KOPT-K1 (cell line): Measurements from ENCODE around the gene PDCD6IP.

Source experiments
- H3K27ac ChIP-seq: fragments of 200-600 bp; sonication (generic); 2 replicates; pipeline ENCODE4 v1.5.1; 2016; ENCODE audit warnings: antibody characterized with exemption, mild to moderate bottlenecking, low read depth, low read length; ENCODE audit not compliant: poor library complexity, severe bottlenecking
- H3K36me3 ChIP-seq: fragments of 200-600 bp; sonication (generic); 2 replicates; pipeline ENCODE4 v1.5.1; 2017; ENCODE audit warnings: antibody characterized with exemption, mild to moderate bottlenecking, low read length, moderate library complexity; ENCODE audit not compliant: insufficient read depth
- H3K9me3 ChIP-seq: fragments of 200-600 bp; sonication (generic); 2 replicates; pipeline ENCODE4 v1.5.1; 2017; ENCODE audit warnings: antibody characterized with exemption, low read length, mild to moderate bottlenecking; ENCODE audit not compliant: insufficient read depth, poor library complexity, severe bottlenecking

Gene PDCD6IP

GRCh38 chr3:33884701-33885100 lies 86.3 kb downstream of the PDCD6IP start:
- Histone ChIP-seq H3K36me3 (no peaks in the 10 kb centered on the region), H3K27ac (no peak overlapping the region), H3K9me3 (no peaks in the 10 kb centered on the region)

GRCh38 chr3:33885496-33885895 lies 87.1 kb downstream of the PDCD6IP start:
- Histone ChIP-seq H3K9me3 (no peaks in the 10 kb centered on the region), H3K27ac (no peak overlapping the region)

GRCh38 chr3:33886015-33886414 lies 87.6 kb downstream of the PDCD6IP start:
- no peaks in the 10 kb centered on the region for H3K36me3 ChIP-seq
- H3K27ac ChIP-seq: no peak overlapping the region
- no peaks in the 10 kb centered on the region for H3K9me3 ChIP-seq

More at GRCh38 chr3:33885496-33885895, 87.1 kb downstream of the PDCD6IP start:
- H3K36me3 ChIP-seq: no peaks in the 10 kb centered on the region

GRCh38 chr3:33887478-33887877 lies 89.0 kb downstream of the PDCD6IP start:
- H3K27ac ChIP-seq: no peak overlapping the region
- H3K36me3 ChIP-seq: no peaks in the 10 kb centered on the region
- no peaks in the 10 kb centered on the region for H3K9me3 ChIP-seq

- H3K27ac ChIP-seq: no peak overlapping the region
- H3K36me3 ChIP-seq: no peaks in the 10 kb centered on the region
- H3K9me3 ChIP-seq: no peaks in the 10 kb centered on the region
Measured at GRCh38 chr3:33889394-33890039, 91.1 kb downstream of the PDCD6IP start.

GRCh38 chr3:33892655-33893054 lies 94.2 kb downstream of the PDCD6IP start:
- Histone ChIP-seq H3K27ac (no peak overlapping the region), H3K9me3 (no peaks in the 10 kb centered on the region), H3K36me3 (no peaks in the 10 kb centered on the region)

- no peak overlapping the region for H3K27ac ChIP-seq
- H3K9me3 ChIP-seq: no peaks in the 10 kb centered on the region
Measured at GRCh38 chr3:33895658-33896057, 97.2 kb downstream of the PDCD6IP start.

GRCh38 chr3:33897306-33897705 lies 98.9 kb downstream of the PDCD6IP start:
- H3K9me3 ChIP-seq: no peaks in the 10 kb centered on the region
- no peak overlapping the region for H3K27ac ChIP-seq
- no peaks in the 10 kb centered on the region for H3K36me3 ChIP-seq

More at GRCh38 chr3:33895658-33896057, 97.2 kb downstream of the PDCD6IP start:
- H3K36me3 ChIP-seq: no peaks in the 10 kb centered on the region

GRCh38 chr3:33898901-33899300 lies 100.5 kb downstream of the PDCD6IP start:
- no peaks in the 10 kb centered on the region for H3K9me3 ChIP-seq
- no peak overlapping the region for H3K27ac ChIP-seq
- H3K36me3 ChIP-seq: no peaks in the 10 kb centered on the region

- Histone ChIP-seq H3K27ac (no peak overlapping the region), H3K9me3 (no peaks in the 10 kb centered on the region), H3K36me3 (no peaks in the 10 kb centered on the region)
Measured at GRCh38 chr3:33900440-33900808, 102.0 kb downstream of the PDCD6IP start.

- Histone ChIP-seq H3K36me3 (no peaks in the 10 kb centered on the region), H3K9me3 (no peaks in the 10 kb centered on the region), H3K27ac (no peak overlapping the region)
Measured at GRCh38 chr3:33900809-33901505, 102.5 kb downstream of the PDCD6IP start.

GRCh38 chr3:33901862-33902563 lies 103.6 kb downstream of the PDCD6IP start:
- Histone ChIP-seq H3K9me3 (no peaks in the 10 kb centered on the region), H3K36me3 (no peaks in the 10 kb centered on the region)

GRCh38 chr3:33904730-33905129 lies 106.3 kb downstream of the PDCD6IP start:
- no peak overlapping the region for H3K27ac ChIP-seq
- no peaks in the 10 kb centered on the region for H3K9me3 ChIP-seq
- no peaks in the 10 kb centered on the region for H3K36me3 ChIP-seq

More at GRCh38 chr3:33901862-33902563, 103.6 kb downstream of the PDCD6IP start:
- no peak overlapping the region for H3K27ac ChIP-seq

- no peaks in the 10 kb centered on the region for H3K36me3 ChIP-seq
- H3K9me3 ChIP-seq: no peaks in the 10 kb centered on the region
- H3K27ac ChIP-seq: no peak overlapping the region
Measured at GRCh38 chr3:33908250-33908851, 109.9 kb downstream of the PDCD6IP start.

- Histone ChIP-seq H3K9me3 (no peaks in the 10 kb centered on the region), H3K36me3 (no peaks in the 10 kb centered on the region), H3K27ac (no peak overlapping the region)
Measured at GRCh38 chr3:33909547-33909946, 111.1 kb downstream of the PDCD6IP start.
